GM19324 (cell line): ENCODE results near the gene CNST.
A peak's percentile ranks its signal among the peaks of the same experiment; 100 is the strongest.

Experiments
- ATAC-seq: cut with Tn5 transposase; IDR thresholded peaks from one replicate; pipeline ENCODE4 v1.9.1; 2021; ENCODE audit warnings: mild to moderate bottlenecking, moderate library complexity; ENCODE audit not compliant: unreplicated experiment, low FRiP score

CNST gene, protein sequence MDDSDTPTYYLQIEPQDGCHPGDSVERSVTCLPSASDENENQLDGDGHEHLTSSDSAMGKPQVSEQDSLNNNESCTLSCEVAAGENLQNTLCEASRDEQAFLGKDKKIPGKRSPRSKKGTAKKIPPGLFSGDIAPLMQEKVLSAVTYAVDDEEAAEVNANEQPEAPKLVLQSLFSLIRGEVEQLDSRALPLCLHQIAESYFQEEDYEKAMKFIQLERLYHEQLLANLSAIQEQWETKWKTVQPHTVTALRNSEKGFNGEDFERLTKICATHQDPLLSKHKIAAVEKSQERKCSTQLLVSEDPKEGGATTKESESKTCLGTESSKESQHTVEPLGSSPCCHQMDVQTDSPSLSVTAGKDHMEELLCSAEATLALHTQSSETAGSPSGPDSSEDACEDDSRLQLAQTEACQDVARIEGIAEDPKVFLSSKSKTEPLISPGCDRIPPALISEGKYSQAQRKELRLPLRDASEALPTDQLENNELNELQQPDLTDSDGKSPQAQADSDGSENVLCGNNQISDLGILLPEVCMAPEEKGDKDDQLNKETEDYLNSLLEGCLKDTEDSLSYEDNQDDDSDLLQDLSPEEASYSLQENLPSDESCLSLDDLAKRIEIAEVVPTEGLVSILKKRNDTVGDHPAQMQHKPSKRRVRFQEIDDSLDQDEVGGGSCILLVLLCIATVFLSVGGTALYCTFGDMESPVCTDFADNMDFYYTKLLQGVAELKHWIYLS

DNA sequence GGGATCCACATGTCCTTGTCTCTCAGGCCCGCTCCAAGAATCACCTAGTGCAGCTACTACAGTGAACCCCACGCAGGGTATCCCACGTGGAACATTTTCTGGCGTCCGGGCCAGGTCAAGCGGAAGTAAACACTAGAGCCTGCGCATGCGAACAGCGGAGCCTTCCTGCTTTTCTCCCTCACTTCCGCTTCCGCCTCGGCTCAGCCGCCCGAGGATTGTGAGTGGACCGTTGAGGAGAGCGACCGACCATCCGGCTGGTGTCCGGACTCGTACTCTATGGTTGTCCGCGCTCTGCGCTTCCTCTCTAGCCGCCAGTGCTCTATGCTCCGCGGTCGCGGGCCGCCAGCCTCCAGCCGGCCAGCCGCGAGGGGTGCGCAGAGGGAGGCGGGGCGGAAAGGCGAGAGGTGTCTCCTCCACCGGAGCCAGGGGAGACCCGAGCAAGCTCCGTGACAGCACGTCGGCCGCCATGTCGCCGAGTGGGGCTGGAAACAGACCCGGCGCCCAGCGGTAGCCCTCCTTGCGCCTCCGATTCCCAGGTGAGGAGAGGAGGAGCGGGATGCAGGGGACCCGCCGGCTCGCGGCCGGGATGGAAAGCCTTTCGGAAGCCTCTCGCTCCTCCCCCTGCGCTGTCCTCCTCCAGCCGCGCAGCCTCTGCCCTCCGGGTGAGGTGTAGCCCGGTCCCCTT is at the start of gene CNST, which contains the start of gene TFB2M:
TSS of gene CNST (plus strand) at position 329 of the 685 bp plus-strand sequence. CDS start 25,107 bp downstream, outside the sequence.
TSS of gene TFB2M (minus strand) at position 134 of the 685 bp plus-strand sequence. CDS start at position 11, 123 bp downstream.
- ATAC-seq, result peak; percentile 98

DNA sequence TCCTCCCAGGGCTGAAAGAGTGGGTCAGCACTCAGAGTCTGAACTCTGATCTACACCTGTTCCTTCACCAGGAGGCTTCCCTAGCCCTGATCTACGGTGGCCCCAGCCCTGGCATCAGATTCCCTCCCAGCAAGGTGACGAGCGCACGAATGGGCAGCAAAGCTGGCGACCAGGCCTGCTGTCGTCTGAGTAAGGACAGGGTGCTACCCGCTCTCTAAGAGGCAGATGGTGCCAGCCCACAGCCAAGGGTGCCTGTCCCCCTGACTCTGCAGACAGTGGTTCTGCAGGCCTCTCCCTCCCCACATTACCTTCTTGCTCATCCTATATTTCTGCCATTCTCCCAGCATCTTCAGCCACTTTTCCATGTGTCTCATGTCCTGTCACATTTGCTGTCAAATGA is 48.9 kb upstream of the CNST start:
- ATAC-seq, result no peak

DNA sequence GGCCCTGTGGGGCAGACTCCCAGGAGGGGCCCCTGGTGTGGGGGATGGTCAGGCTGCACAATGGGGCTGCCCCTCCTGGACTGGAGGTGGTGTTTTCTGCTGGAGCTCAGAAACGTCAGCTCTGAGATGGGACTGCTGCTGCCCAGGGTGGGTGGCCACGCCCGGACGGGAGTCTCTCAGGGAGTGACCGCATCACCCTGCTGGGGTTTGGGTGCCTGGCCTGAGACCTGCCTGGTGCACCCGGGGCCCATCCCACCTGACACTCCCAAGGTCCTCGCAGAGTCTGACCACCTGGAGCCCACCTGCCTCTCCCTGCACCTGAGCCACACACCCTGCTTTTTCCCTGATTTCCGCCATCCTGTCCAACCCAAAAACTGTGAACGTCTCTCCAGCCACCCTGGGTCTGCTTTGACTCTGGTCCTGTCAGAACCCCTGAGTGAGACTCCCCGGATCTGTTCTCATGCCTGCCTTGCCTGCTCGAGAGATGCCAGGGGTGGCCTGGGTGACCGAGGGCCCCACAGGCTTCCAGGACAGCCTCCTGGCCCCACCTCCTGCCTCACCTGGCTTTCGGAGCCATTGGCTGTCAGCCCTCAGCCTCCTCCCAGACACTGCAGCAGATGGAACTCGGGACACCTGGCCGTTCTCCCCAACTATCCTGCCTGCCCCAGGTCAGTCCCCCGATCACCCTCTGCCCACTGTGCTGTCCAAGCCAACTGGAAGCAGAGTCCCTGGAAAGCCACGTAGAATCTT is 47.6 kb upstream of the CNST start:
- no peak for ATAC-seq

DNA sequence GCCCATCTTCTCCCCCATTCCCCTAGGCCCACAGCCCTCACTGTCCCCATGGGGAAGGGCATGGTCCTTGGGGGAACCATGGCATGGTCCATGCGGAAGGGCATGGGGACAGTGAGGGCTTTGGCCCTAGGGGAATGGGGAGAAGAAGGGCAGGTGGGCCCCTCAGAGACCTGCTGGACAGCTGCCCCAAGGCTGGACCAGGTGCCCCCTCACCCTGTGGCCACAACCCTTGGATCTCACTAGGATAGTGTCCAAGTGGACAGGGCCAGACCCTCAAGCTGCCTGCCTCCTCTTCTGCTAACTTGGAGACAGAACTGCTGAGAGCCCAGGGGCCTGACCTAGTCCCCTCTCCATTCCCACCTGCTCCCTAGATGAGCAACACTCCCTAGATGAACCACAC is 46.7 kb upstream of the CNST start:
- ATAC-seq, result no peak

DNA sequence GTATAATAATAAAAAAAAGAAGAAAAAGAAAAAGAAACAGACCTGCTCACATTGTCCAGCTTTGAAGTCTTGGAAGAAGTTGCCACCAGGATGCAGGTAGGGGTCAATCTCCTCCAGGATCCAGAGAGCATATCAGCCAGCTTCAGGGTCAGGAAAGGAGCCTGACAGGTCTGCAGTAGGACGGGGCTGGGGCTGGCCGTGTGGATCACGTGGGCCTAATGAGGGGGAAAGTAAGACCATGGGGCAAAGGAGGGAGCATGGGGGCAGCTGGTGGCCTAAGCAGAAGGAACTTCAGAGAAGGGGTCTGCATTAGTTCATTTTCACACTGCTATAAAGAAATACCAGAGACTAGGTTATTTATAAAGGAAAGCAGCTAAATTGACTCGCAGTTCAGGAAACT is 39.9 kb upstream of the CNST start:
- ATAC-seq, result no peak

DNA sequence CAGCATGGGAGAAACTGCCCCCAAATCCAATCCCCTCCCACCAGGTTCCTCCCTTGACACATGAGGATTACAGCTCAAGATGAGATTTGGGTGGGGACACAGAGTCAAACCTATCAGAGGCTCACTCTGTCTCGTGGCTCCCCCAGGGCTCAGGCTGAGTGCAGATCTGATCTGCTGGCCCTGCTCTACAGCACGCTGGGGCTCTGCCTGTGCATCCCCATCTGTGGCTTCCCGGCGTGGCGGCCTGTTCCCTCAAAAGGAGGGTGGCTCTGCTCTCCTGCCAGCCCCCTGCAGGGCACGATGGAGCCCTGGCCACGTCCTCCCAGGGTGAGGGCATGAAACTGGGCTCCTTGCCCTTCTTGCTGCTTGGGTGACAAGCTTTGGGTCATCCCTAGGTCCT is 39.3 kb upstream of the CNST start:
- no peak for ATAC-seq

DNA sequence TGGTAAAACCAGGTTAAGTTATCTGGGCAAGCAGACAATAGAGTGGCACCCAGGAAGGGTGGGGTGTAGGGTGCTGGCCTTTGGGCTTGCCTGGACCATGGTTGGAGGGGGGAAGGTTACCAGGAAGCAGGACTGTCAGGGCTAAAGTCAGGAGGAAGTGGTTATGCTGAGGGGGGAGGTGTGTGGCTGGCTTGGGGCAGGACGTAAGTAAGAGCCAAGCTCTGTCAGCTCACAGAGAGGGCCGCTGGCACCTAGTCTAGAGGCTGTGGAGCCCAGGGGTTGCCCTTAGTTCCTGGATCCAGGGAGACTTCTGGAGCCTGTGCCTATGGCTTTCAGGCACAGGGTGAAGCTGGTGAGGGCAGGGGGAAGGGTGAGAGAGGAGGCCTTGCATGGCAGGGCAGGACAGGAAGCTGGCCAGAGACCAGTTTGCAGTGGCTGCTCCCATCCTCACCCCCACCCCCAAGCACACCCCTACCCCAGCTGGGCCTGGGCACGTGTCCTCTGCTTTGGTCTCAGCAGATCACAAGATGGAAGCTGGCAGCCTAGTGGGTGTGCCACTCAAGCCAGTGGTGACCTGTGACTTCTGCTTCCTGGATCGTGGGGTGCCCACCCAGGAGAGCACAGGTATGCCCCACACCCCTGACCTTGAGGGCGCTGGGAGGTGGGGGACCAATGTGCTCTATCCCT is 38.7 kb upstream of the CNST start:
- ATAC-seq, result no peak

DNA sequence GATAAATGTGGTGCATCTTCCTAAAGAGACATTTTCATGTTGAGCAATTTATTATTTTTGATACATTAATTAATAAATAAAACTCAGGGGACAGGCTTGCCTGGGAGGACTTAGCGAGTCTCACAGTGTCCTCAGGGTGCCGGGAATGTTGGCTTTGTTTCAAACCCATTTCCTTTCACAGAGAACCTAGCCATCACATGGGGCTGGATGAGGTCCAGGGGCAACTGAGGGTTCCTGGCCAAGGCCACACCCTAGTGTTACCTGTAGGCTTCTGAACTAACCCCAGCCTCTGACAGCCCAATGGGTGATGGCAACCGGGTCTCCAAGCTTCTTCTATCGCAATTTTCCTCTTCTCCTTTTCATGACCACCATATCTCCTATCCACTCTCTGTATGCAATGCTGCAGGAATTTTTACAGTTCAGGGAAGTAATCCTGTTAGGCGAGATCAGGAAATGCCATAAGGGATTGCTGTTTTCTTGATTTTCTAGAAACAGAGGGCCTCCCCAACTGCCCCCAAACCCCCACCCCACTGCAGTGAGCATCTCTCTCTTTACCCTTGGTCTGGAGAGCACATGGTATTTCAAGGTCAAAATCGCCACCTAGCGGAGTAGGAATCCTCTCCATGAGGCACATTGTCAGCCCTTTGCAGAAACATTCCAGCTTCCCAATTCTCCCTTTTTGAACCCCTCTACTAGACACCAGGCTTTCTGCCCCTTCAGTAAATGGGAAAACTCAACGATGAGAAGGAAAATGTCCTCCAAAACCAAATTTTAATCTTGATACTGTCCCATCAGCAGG is 37.1 kb upstream of the CNST start:
- no peak for ATAC-seq

DNA sequence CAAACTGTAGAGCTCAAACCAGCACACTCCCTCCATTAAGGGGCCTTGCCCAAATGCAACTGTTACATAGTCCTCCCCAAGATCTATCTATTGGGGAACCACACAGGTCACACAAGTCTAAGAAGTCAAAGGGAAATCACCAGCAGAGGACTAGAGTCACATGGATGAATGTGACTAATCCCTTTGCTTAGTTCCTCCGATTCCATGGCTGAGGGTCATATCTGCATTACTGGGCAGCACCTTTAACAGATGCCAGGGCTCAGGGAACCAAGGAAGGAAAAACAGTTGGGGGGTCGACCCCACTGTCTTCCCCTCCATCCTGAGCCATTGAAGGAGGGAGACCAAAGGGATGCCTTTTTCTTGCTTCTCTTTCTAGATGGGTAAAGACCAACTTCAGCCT is 35.8 kb upstream of the CNST start:
- no peak for ATAC-seq

DNA sequence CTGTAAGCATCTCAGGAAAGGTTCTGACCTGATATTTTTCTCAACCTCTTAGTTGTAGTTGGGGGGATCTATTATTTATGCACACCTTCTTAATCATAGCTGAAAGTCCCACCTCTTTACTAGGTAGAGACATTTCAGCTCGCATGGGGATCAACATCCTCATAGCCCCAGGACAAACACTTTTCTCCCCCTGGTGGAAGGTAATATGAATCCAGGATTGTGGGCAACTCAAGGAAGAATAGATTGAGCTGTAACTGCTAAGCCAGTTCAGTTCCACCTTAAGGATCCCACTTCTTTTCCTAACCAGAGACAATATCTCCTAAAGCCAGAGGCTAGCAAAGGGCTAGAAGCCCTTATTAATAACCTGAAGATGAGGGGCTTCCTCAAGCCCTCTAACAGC is 33.7 kb upstream of the CNST start:
- ATAC-seq, result no peak

DNA sequence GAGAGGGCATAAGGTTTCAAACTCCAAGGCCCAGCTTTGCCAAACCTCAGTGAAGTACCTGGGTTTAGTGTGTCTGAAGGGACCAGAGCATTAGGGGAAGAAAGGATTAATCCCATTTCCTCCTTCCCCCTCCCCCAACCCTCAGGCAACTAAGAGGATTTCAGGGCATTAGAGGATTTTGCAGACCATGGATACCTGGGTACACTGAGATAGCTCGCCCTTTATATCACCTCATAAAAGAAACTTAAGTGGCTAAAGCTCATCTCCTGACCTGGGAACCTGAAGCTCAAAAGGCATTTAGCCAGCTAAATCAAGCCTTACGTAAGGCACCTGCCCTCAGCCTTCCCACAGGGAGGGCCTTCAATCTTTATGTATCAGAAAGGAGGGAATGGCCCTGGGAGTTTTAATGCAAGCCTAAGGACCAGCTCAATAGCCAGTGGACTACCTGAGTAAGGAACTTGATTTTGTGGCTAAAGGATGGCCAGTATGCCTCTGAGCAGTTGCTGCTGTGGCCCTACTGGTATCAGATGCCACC is 32.8 kb upstream of the CNST start:
- no peak for ATAC-seq

DNA sequence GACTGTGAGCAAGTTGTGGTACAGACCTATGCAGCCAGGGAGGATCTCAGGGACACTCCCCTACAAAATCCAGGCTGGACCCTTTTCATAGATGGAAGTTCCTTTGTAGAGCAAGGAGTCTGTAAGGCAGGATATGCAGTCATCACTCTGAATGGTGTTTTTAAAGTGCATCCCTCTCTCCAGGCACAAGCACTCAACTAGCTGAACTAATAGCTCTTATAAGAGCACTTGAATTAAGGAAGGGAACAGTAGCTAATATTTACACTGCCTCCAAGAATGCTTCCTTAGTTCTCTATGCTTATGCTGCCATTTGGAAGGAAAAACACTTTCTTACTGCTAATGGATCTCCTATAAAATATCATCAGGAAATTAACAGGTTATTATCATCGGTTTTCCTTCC is 32.1 kb upstream of the CNST start:
- no peak for ATAC-seq

DNA sequence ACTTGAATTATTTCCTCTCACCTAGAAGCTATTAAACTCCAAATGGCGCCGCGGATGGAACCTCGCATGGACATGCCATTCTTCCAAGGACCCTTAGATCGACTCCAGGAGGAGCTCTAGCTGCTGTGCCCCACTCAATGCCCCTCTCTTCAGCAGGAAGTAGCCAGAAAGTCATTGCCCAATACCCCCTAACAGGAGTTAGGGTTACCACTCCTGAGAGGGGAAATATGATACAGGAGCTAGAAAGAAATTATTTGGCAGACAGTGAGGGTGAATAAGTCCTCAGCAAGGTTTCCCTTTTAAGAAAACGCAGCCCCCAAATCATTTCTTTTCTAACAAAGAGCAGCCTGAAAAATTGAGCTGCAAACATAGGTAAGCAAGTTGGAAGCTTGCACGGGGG is 28.8 kb upstream of the CNST start:
- ATAC-seq, result no peak

DNA sequence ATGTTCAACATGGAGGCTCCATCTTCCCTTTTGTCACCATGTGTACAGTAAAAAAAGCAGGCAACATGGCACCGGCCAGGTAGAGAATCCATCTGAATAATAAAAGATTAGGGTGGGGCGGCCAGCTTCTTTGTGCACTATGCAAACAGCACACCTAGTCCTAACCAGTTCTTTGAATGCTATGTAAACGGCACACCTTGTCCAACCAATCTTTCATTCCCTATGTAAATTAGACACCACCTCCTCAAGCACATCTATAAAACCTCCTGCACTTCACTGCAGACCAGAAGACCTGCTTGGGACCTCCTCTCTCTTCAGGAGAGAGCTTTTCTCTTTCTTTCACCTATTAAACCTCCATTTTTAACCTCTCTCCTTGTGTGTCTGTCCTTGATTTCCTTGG is 28.4 kb upstream of the CNST start:
- ATAC-seq, result no peak

DNA sequence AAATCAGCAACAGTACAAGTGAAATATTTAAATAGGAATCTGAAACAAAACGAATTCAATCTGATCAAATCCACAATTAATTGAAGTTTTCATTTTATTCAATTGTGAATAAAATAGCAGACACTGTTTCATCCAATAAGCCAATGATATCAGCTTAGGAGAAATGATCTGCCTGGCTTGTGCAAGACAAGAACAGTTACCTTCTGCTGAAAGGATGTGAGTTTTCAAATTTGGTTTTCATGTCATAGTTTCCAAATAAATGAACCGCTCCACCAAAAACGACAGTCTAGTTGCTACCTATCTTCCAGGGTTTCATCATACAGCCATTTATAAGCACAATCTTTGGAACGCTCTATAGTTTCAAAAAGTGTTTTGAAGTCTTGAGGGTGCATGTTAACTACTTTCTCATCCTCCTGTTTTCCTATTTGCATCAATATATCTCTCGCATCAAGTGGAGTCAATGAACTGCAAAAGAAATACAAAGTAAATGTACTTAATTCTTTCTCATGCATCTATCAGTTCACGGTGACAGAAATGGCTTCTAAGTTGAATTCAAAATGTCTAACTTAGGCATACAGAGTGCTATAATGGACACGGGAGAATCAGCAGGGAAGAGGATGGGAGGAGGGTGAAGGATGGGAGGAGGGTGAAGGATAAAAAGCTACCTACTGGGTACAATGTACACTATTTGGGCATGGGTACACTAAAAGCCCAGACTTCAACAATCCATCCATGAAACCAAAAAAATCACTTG is 25.3 kb upstream of the CNST start:
- ATAC-seq, result no peak

DNA sequence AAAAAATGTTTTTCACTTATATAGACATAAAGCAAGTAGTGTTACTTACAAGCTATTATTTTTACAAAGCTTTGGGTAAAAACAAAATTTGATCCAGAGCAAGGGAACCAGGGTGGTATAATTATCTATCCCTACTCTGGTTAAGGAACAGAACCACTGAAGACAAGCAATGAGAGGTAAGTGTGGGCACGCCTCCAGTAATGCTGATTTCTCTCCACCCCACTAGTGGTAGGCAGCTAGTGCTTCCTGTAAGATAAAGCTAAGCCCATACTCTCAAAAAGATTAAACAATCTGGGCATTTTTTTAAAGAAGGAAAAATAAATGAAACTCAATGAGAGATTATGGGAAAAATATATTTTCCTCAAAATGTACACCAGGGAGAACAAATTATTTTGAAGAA is 22.3 kb upstream of the CNST start:
- no peak for ATAC-seq

DNA sequence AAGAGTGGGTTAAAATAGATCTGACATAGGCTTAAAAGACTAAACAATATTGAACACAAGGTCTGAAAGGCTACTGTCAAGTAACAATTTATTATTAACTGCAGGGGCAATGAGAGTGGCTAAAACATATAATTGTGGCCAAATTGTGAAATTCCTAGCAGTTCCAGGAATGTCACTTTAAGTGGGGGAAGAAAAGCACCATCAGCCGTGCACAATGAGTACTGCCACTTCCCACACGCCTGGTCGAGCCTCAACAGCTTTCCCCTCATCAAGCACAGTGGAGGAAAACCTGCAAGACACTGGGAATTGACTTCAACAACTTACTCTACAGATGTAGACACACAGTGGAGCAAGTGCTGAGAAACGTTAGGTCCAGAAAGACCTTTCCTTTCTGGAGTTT is 16.6 kb upstream of the CNST start:
- no peak for ATAC-seq

DNA sequence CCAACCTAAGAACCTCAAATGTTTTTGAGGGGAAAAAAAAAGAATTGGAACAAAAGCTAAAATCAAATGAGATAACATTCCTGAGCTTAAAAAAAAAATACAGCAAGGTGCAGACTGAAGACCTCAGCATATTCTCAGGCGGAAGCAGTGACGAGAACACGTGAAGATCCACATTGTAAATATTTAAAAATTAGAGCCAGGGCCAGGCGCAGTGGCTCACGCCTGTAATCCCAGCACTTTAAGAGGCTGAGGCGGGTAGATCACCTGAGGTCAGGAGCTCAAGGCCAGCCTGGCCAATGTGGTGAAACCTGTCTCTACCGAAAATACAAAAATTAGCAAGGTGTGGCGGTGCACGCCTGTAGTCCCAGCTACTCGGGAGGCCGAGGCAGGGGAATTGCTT is 15.9 kb upstream of the CNST start:
- no peak for ATAC-seq
